Measurements from ENCODE around the gene PEX3. TPM values are rescaled to one million over a fixed set of nuclear protein-coding genes. Genes with fewer than 3 reads are reported as not detected.

PEX3 gene
- total RNA-seq, 1 experiment from 2014 or later, result 20.9 TPM

Other genes with a start within 250 kb of the PEX3 start
- 5.5 and 6.0 TPM in 2 replicates for gene ADAT2, start 110 bp upstream of the PEX3 start, total RNA-seq (2021)
- 65.0 and 74.8 TPM in 2 replicates for gene FUCA2, start 60.9 kb downstream of the PEX3 start, total RNA-seq (2021)
- gene PHACTR2, start 227.2 kb downstream of the PEX3 start, total RNA-seq (2021), result 32.8 and 39.8 TPM in 2 replicates

Data from PC-9 (cell line).